GM21526 (cell line): ENCODE data around the gene TRIO.

Experiments used
- ATAC-seq: cut with Tn5 transposase; IDR thresholded peaks from one replicate; pipeline ENCODE4 v1.9.1; 2021; ENCODE audit warnings: moderate library complexity; ENCODE audit not compliant: unreplicated experiment, low FRiP score

The TRIO gene

GRCh38 chr5:14239404-14239803 is 96.3 kb downstream of the TRIO start:
- no peak for ATAC-seq

GRCh38 chr5:14239951-14240350 is 96.8 kb downstream of the TRIO start:
- no peak for ATAC-seq

GRCh38 chr5:14240359-14240758 is 97.2 kb downstream of the TRIO start:
- no peak for ATAC-seq

- ATAC-seq, result no peak
Observed at GRCh38 chr5:14241141-14241540, 98.0 kb downstream of the TRIO start.

- no peak for ATAC-seq
Observed at GRCh38 chr5:14242447-14242846, 99.3 kb downstream of the TRIO start.

- ATAC-seq, result no peak
Observed at GRCh38 chr5:14242871-14243383, 99.8 kb downstream of the TRIO start.

- ATAC-seq, result no peak
Observed at GRCh38 chr5:14243766-14244165, 100.6 kb downstream of the TRIO start.

GRCh38 chr5:14244721-14245120 is 101.6 kb downstream of the TRIO start:
- ATAC-seq, result no peak

- no peak for ATAC-seq
Observed at GRCh38 chr5:14245132-14245925, 102.2 kb downstream of the TRIO start.

- ATAC-seq, result no peak
Observed at GRCh38 chr5:14246350-14247053, 103.4 kb downstream of the TRIO start.

- ATAC-seq, result no peak
Observed at GRCh38 chr5:14247054-14247386, 103.9 kb downstream of the TRIO start.

GRCh38 chr5:14249258-14250082 is 106.3 kb downstream of the TRIO start:
- no peak for ATAC-seq

- ATAC-seq, result no peak
Observed at GRCh38 chr5:14250084-14250695, 107.0 kb downstream of the TRIO start.

- peak; percentile 46 for ATAC-seq
Observed at GRCh38 chr5:14250748-14251701, 107.9 kb downstream of the TRIO start.

GRCh38 chr5:14251733-14252132 is 108.6 kb downstream of the TRIO start:
- peak; percentile 43 for ATAC-seq

GRCh38 chr5:14252793-14253192 is 109.7 kb downstream of the TRIO start:
- no peak for ATAC-seq

GRCh38 chr5:14254686-14255085 is 111.5 kb downstream of the TRIO start:
- ATAC-seq, result no peak

GRCh38 chr5:14256026-14256690 is 113.0 kb downstream of the TRIO start:
- ATAC-seq, result no peak
